PFSK-1 (cell line): ENCODE results near the gene EPC1.

Source experiments
- FOXP2 ChIP-seq: optimal IDR thresholded peaks from 2 replicates; pipeline ENCODE3; 2011; ENCODE audit warnings: borderline replicate concordance, control low read depth, inconsistent platforms; ENCODE audit not compliant: insufficient read depth; ENCODE audit errors: extremely low read length, extremely low read depth
- POLR2AphosphoS5 ChIP-seq: IDR thresholded peaks from 2 replicates; pipeline ENCODE4 v1.6.1; 2012; ENCODE audit warnings: low read depth, mild to moderate bottlenecking, control low read depth, low read length, moderate library complexity
- SIN3A ChIP-seq: IDR thresholded peaks from 2 replicates; pipeline ENCODE4 v1.6.1; 2012; ENCODE audit warnings: mild to moderate bottlenecking, low read length, moderate library complexity, borderline replicate concordance; ENCODE audit not compliant: insufficient read depth
- TAF1 ChIP-seq: IDR thresholded peaks from 2 replicates; pipeline ENCODE4 v1.6.1; 2012; ENCODE audit warnings: low read length, control low read depth, borderline replicate concordance; ENCODE audit not compliant: insufficient read depth
- TF ChIP-seq, protein P1 (sequence below), 2 experiments: IDR thresholded peaks; 2 replicates each; pipeline versions ENCODE4 v1.6.1 to v1.8.0; 2011 to 2012; ENCODE audit warnings: low read depth in 2 of 2, low read length in 2 of 2, control low read depth in 1 of 2, inconsistent platforms in 1 of 2, mild to moderate bottlenecking in 1 of 2, moderate library complexity in 1 of 2; ENCODE audit not compliant: insufficient read depth in 1 of 2

Gene EPC1

DNA sequence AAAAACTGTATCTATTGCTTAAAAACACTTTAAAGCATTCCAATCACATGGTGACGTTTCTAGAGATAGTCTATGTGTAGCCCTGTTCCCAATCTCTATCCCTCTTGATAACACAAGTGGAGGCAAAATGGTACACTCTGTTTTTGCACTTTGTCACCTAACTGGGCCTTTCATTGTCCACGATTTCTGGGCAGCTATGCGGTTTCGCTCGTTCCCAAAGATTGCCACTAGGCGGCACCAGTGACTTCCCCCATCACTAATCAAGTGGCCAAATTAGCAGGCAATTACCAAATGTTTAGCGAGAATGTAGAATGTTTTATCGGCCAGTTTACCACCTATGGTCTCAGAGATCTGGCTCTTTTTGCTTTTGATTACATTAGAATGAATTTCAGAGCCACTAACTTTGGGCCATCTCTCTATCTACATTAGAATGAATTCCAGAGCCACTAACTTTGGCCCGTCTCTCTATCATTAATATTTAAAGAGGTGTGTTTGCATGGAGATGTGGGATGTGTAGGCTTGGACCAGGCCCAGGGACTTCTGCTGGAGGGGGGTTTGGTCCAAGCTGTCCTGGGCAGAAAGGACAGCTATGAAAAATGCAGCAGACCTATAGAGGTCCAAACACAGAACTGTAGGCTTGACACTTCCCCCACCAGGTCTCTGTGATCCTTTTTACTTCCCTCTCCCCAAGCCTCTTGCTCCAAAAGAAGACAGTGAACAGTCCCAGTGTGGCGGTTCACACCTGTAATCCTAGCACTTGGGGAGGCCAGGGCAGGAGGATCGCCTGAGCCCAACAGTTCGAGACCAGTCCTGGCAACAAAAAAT, 90.1 kb downstream of the EPC1 start:
- no peak for TF ChIP-seq POLR2AphosphoS5

DNA sequence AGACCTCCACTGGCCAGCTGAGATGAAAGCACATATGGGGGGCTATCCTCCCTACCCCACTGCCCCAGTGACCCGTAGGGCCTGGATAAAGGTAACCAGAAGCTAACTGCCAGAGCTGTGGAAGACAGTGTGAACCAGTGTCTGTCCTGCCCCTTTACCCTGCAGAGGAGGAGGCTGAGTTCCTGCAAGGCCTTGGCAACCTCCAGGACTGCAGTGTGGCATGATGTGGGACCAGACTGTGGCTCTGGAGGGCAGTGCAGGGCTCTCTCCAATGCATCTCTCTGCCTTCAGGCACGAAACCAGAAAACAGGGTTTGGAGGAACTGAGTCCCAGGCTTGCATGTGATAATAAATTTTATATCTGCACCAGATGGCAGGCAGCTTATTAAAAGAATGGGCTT, 93.1 kb downstream of the EPC1 start:
- TF ChIP-seq FOXP2 (no peak), POLR2AphosphoS5 (no peak)
- TF ChIP-seq, protein P1, sequence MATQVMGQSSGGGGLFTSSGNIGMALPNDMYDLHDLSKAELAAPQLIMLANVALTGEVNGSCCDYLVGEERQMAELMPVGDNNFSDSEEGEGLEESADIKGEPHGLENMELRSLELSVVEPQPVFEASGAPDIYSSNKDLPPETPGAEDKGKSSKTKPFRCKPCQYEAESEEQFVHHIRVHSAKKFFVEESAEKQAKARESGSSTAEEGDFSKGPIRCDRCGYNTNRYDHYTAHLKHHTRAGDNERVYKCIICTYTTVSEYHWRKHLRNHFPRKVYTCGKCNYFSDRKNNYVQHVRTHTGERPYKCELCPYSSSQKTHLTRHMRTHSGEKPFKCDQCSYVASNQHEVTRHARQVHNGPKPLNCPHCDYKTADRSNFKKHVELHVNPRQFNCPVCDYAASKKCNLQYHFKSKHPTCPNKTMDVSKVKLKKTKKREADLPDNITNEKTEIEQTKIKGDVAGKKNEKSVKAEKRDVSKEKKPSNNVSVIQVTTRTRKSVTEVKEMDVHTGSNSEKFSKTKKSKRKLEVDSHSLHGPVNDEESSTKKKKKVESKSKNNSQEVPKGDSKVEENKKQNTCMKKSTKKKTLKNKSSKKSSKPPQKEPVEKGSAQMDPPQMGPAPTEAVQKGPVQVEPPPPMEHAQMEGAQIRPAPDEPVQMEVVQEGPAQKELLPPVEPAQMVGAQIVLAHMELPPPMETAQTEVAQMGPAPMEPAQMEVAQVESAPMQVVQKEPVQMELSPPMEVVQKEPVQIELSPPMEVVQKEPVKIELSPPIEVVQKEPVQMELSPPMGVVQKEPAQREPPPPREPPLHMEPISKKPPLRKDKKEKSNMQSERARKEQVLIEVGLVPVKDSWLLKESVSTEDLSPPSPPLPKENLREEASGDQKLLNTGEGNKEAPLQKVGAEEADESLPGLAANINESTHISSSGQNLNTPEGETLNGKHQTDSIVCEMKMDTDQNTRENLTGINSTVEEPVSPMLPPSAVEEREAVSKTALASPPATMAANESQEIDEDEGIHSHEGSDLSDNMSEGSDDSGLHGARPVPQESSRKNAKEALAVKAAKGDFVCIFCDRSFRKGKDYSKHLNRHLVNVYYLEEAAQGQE (IDR thresholded peaks at IDR 0.05; ENCODE audit: insufficient read depth in 1 of 2, low read depth in 2 of 2, low read length in 2 of 2): no peak

- TF ChIP-seq TAF1: no peak
- no peak for TF ChIP-seq FOXP2
- no peak for TF ChIP-seq POLR2AphosphoS5
- no peak for TF ChIP-seq SIN3A
- TF ChIP-seq, protein P1 (IDR thresholded peaks at IDR 0.05; ENCODE audit: insufficient read depth in 1 of 2, low read depth in 2 of 2, low read length in 2 of 2): no peak
Measured at GRCh38 chr10:32253276-32253675, 93.7 kb downstream of the EPC1 start.

GRCh38 chr10:32246685-32247084, 100.3 kb downstream of the EPC1 start:
- TF ChIP-seq FOXP2 (no peak), SIN3A (no peak), TAF1 (no peak), POLR2AphosphoS5 (no peak)
- TF ChIP-seq, protein P1 (IDR thresholded peaks at IDR 0.05; ENCODE audit: insufficient read depth in 1 of 2, low read depth in 2 of 2, low read length in 2 of 2): no peak

- TF ChIP-seq, protein P1 (IDR thresholded peaks at IDR 0.05; ENCODE audit: insufficient read depth in 1 of 2, low read depth in 2 of 2, low read length in 2 of 2): no peak
- no peak for TF ChIP-seq POLR2AphosphoS5
- TF ChIP-seq TAF1: no peak
- no peak for TF ChIP-seq SIN3A
- TF ChIP-seq FOXP2: no peak
Measured at GRCh38 chr10:32245760-32246159, 101.2 kb downstream of the EPC1 start.
